Tibial artery (tissue), 4 donors: ENCODE measurements around the gene POLR2C.

ENCODE experiments used
- DNase-seq, 2 donors: peaks; one replicate each; pipeline ENCODE4 v3.0.0-alpha.2; 2019
- H3K27ac ChIP-seq, 2 donors: fragments of 200-600 bp; sonication (generic) in 1 of 2; 1 replicate in 1 of 2; 2 replicates in 1 of 2; pipeline ENCODE4 v1.5.1; 2018 to 2019; ENCODE audit warnings: mild to moderate bottlenecking in 1 of 2
- H3K27me3 ChIP-seq, 2 donors: fragments of 200-600 bp; sonication (generic) in 1 of 2; one replicate each; pipeline versions ENCODE4 v1.5.1 to v1.6.0; 2016 to 2019
- H3K36me3 ChIP-seq, 3 donors: fragments of 200-600 bp; sonication (generic) in 2 of 3; one replicate each; pipeline ENCODE4 v1.5.1; 2016 to 2019; ENCODE audit warnings: mild to moderate bottlenecking in 2 of 3
- H3K4me1 ChIP-seq, 4 donors: fragments of 200-600 bp; sonication (generic) in 2 of 4; 1 replicate in 3 of 4; 2 replicates in 1 of 4; pipeline ENCODE4 v1.5.1; 2016 to 2019
- H3K4me3 ChIP-seq, 2 donors: fragments of 200-600 bp; sonication (generic) in 1 of 2; 1 replicate in 1 of 2; 2 replicates in 1 of 2; pipeline ENCODE4 v1.5.1; 2018 to 2019; ENCODE audit warnings: mild to moderate bottlenecking in 2 of 2
- H3K9me3 ChIP-seq, 3 donors: fragments of 200-600 bp; sonication (generic) in 1 of 3; one replicate each; pipeline ENCODE4 v1.5.1; 2016 to 2019
- CTCF ChIP-seq, 2 experiments: fragments of 200-600 bp in 1 of 2; fragments of 450-650 bp in 1 of 2; IDR thresholded peaks; one replicate each; pipeline ENCODE4 v1.5.1; 2017 to 2019; ENCODE audit warnings: antibody characterized with exemption in 2 of 2, mild to moderate bottlenecking in 1 of 2, moderate library complexity in 1 of 2
- intact Hi-C: fragments of 100-400 bp; cut with DNase I; formaldehyde crosslinking; loops from one replicate; pipeline ENCODE4 v1.15.0; 2023; ENCODE audit warnings: low total_unique reads

Gene POLR2C

GRCh38 chr16:57485091-57485915, 22.8 kb downstream of the POLR2C start:
- Histone ChIP-seq H3K9me3 (no peaks in the 10 kb centered on the region), H3K4me3 (peak overlapping the region; percentile 75 to 90), H3K4me1 (peaks cover 0 to 40% (median 35%) of the 10 kb centered on the region in 4 donors), H3K27me3 (no peaks in the 10 kb centered on the region), H3K36me3 (no peaks in the 10 kb centered on the region), H3K27ac (peak overlapping the region; percentile 86 to 94)
- DNase-seq = peak in 1 of 2 donors; percentile 70
- no peak for TF ChIP-seq CTCF (IDR thresholded peaks at IDR 0.05)
- intact Hi-C loops = no loop called here

GRCh38 chr16:57485916-57486857, 23.7 kb downstream of the POLR2C start, which contains the start of gene DOK4:
Gene DOK4 (minus strand): TSS chr16:57486493. CDS start chr16:57479507, 6,986 bp downstream.
- intact Hi-C loops = no loop called here
- H3K36me3 ChIP-seq = no peaks in the 10 kb centered on the region
- H3K4me3 ChIP-seq = peak within 1 kb of the TSS; percentile 75 to 90
- peak within 1 kb of the TSS; percentile 86 to 94 for H3K27ac ChIP-seq
- peak; percentile 74 to 91 for DNase-seq
- no peaks in the 10 kb centered on the region for H3K9me3 ChIP-seq
- peaks cover 0 to 34% (median 28%) of the 10 kb centered on the region in 4 donors for H3K4me1 ChIP-seq
- TF ChIP-seq CTCF (IDR thresholded peaks at IDR 0.05) = no peak
- H3K27me3 ChIP-seq = no peaks in the 10 kb centered on the region

GRCh38 chr16:57486858-57487834, 24.7 kb downstream of the POLR2C start:
- H3K36me3 ChIP-seq = no peaks in the 10 kb centered on the region
- peak overlapping the region; percentile 86 to 94 for H3K27ac ChIP-seq
- TF ChIP-seq CTCF (IDR thresholded peaks at IDR 0.05) = no peak
- H3K4me3 ChIP-seq = peak overlapping the region; percentile 75 to 90
- peaks cover 0 to 34% (median 28%) of the 10 kb centered on the region in 4 donors for H3K4me1 ChIP-seq
- no peaks in the 10 kb centered on the region for H3K27me3 ChIP-seq
- peak in 1 of 2 donors; percentile 64 for DNase-seq
- H3K9me3 ChIP-seq = no peaks in the 10 kb centered on the region
- intact Hi-C loops = no loop called here

GRCh38 chr16:57489229-57489628, 26.8 kb downstream of the POLR2C start:
- intact Hi-C loops = no loop called here
- Histone ChIP-seq H3K4me1 (peaks cover 0 to 30% (median 23%) of the 10 kb centered on the region in 4 donors), H3K4me3 (no peak overlapping the region), H3K9me3 (no peaks in the 10 kb centered on the region), H3K27ac (no peak overlapping the region), H3K27me3 (no peaks in the 10 kb centered on the region), H3K36me3 (no peaks in the 10 kb centered on the region)
- no peak for TF ChIP-seq CTCF (IDR thresholded peaks at IDR 0.05)
- no peak for DNase-seq

DNA sequence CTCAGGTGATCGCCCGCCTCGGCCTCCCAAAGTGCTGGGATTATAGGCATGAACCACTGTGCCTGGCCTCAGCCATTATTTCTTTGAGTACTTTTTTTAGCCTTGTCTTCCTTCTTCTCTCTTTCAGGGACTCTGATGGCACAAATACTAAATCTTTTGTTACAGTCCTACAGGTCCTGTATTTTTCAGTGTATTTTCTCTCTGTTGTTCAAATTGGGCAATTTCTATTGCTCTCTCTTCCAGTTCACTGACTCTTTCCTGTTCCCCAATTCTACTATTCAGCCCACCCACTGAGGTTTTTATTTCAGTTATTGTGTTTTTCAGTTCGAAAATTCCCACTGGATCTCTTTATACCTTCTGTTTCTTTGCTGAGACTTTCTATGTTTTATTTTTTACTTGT, 31.3 kb downstream of the POLR2C start:
- H3K4me1 ChIP-seq = no peaks in the 10 kb centered on the region
- H3K27ac ChIP-seq = no peak overlapping the region
- intact Hi-C loops = no loop called here
- no peaks in the 10 kb centered on the region for H3K27me3 ChIP-seq
- H3K9me3 ChIP-seq = no peaks in the 10 kb centered on the region
- H3K36me3 ChIP-seq = no peaks in the 10 kb centered on the region
- no peak for TF ChIP-seq CTCF (IDR thresholded peaks at IDR 0.05)
- H3K4me3 ChIP-seq = no peak overlapping the region
- DNase-seq = no peak
